ENCODE results near the gene SUSD6. TPM values are rescaled to one million over a fixed set of nuclear protein-coding genes. Genes with fewer than 3 reads are reported as not detected.

Gene SUSD6
- total and polyA plus RNA-seq, 9 of the 15 experiments (the other 6 are each of a cell fraction or from before 2014, with no cell fraction given) = 2.9 to 20.7 (median 5.6) TPM

- H4K20me1 ChIP-seq (replicated peaks; ENCODE audit: control insufficient read depth, insufficient read depth, low read length) = 0 out of 2 replicates have a peak, but pooled peaks cover 9% of the 10 kb centered on the region
- intact Hi-C loops (cut with micrococcal nuclease) (no loop called here), in situ Hi-C loops (cut with MboI) (no loop called here)
- H3K79me2 ChIP-seq (ENCODE audit: control insufficient read depth, insufficient read depth, low read length) = peaks cover 94% of the 10 kb centered on the region
- FAIRE-seq (no peak), ATAC-seq (peak; percentile 72), DNase-seq (ENCODE audit: extremely low read depth in 1 of 4, low spot score in 3 of 4) (peak; percentile 30 to 65 (median 36))
- no peak overlapping the region for H3K4me3 ChIP-seq
- H3K9me1 ChIP-seq (ENCODE audit: control insufficient read depth, insufficient read depth, low read length) = no peaks in the 10 kb centered on the region
- peaks cover 10% of the 10 kb centered on the region for H3K9me3 ChIP-seq (replicated peaks; ENCODE audit: control insufficient read depth, insufficient read depth, low read depth, low read length)
- WGBS (ENCODE audit: insufficient coverage, low coverage, missing lambda C conversion rate) = 0% methylated on average over 2 of the region's 3 CpGs
- H3K27ac ChIP-seq (ENCODE audit: extremely low read depth, low read depth, low read length) = no peak overlapping the region; the same call in 2 of the 3 replicates
- H3K9ac ChIP-seq (ENCODE audit: insufficient read depth in 1 of 2, low read depth in 2 of 2, low read length in 2 of 2) = peak overlapping the region in 1 of 2 experiments; percentile 59; a peak in 2 of 4 replicates
- H3K4me1 ChIP-seq (replicated peaks in 1 of 2; ENCODE audit: control insufficient read depth in 2 of 2, insufficient read depth in 2 of 2, low read length in 2 of 2) = peaks cover 17 to 56% of the 10 kb centered on the region in 2 experiments
- ChIA-PET POLR2A (interaction anchor here (1.0 to 1.4 kb wide), 5 partner anchors 9 to 26 kb away, joined by 3 to 4 read pairs (median 3); partner anchors contain the start of gene SUSD6), CTCF (ENCODE audit: low intra/inter-chr PET ratio) (no interaction called here)
- H3K36me3 ChIP-seq (ENCODE audit: control insufficient read depth, insufficient read depth, low read length) = peaks cover 13% of the 10 kb centered on the region
- no peak overlapping the region for H2AFZ ChIP-seq (ENCODE audit: low read depth, low read length)
- H3K4me2 ChIP-seq (ENCODE audit: insufficient read depth, low read length) = no peak overlapping the region
- H3K27me3 ChIP-seq (ENCODE audit: control insufficient read depth in 2 of 2, insufficient read depth in 2 of 2, low read length in 2 of 2) = no peaks in the 10 kb centered on the region
- no TSS peak for BruUV-seq (replicated peaks)
- TF ChIP-seq PCBP2 (IDR thresholded peaks at IDR 0.05; ENCODE audit: low read depth, low read length, poor library complexity, severe bottlenecking) (no peak), L3MBTL2 (IDR thresholded peaks at IDR 0.05) (no peak), MNT (conservative IDR thresholded peaks at IDR 0.05) (peak; percentile 62 to 74), RREB1 (CRISPR knock-in tag; IDR thresholded peaks at IDR 0.05) (no peak), SNAPC5 (CRISPR knock-in tag; IDR thresholded peaks at IDR 0.05) (no peak), NCOR1 (IDR thresholded peaks at IDR 0.05) (no peak), ARID3A (IDR thresholded peaks at IDR 0.05; ENCODE audit: borderline replicate concordance, low read depth, low read length) (no peak), EZH2 (IDR thresholded peaks at IDR 0.05; ENCODE audit: borderline replicate concordance, low read depth, low read length) (no peak), PURB (CRISPR knock-in tag; IDR thresholded peaks at IDR 0.05; ENCODE audit: low read depth) (no peak), GABPB2 (CRISPR knock-in tag; conservative IDR thresholded peaks at IDR 0.05) (no peak), NCOA2 (IDR thresholded peaks at IDR 0.05; ENCODE audit: partially characterized antibody in 2 of 2) (no peak), PPARD (CRISPR knock-in tag; IDR thresholded peaks at IDR 0.05) (no peak)
Measured at GRCh38 chr14:69637503-69638031, 26.2 kb downstream of the SUSD6 start.
